ENCODE measurements around the gene ADGRB3.
"Not testable (repeated sequence)": the region's sequence is repeated elsewhere in the genome, so short reads cannot be mapped to it uniquely, and the experiment has no call there.

ADGRB3 gene

GRCh38 chr6:68901044-68901443 is 266.0 kb downstream of the ADGRB3 start:
- TF ChIP-seq CTCF (IDR thresholded peaks at IDR 0.05; ENCODE audit: low read depth, low read length), result no peak
- DNase-seq, result no peak
- Histone ChIP-seq H3K4me3 (ENCODE audit: low read depth, low read length) (no peak overlapping the region), H3K9me3 (ENCODE audit: severe bottlenecking) (no peaks in the 10 kb centered on the region), H3K27me3 (ENCODE audit: insufficient read depth, low read depth, severe bottlenecking) (no peaks in the 10 kb centered on the region), H3K36me3 (no peaks in the 10 kb centered on the region), H3K27ac (no peak overlapping the region)

GRCh38 chr6:68911334-68911733 is 276.3 kb downstream of the ADGRB3 start:
- H3K9me3 ChIP-seq (ENCODE audit: severe bottlenecking), result no peaks in the 10 kb centered on the region
- DNase-seq, result no peak
- no peak overlapping the region for H3K4me3 ChIP-seq (ENCODE audit: low read depth, low read length)
- no peak for TF ChIP-seq CTCF (IDR thresholded peaks at IDR 0.05; ENCODE audit: low read depth, low read length)
- no peak overlapping the region for H3K27ac ChIP-seq
- H3K27me3 ChIP-seq (ENCODE audit: insufficient read depth, low read depth, severe bottlenecking), result no peaks in the 10 kb centered on the region
- no peaks in the 10 kb centered on the region for H3K36me3 ChIP-seq

GRCh38 chr6:68911811-68912210 is 276.7 kb downstream of the ADGRB3 start:
- Histone ChIP-seq H3K9me3 (ENCODE audit: severe bottlenecking) (no peaks in the 10 kb centered on the region), H3K4me3 (ENCODE audit: low read depth, low read length) (no peak overlapping the region), H3K27me3 (ENCODE audit: insufficient read depth, low read depth, severe bottlenecking) (no peaks in the 10 kb centered on the region), H3K36me3 (no peaks in the 10 kb centered on the region), H3K27ac (no peak overlapping the region)
- no peak for DNase-seq
- no peak for TF ChIP-seq CTCF (IDR thresholded peaks at IDR 0.05; ENCODE audit: low read depth, low read length)

- H3K27me3 ChIP-seq (ENCODE audit: insufficient read depth, low read depth, severe bottlenecking); DNase-seq; H3K9me3 ChIP-seq (ENCODE audit: severe bottlenecking); H3K27ac ChIP-seq; H3K4me3 ChIP-seq (ENCODE audit: low read depth, low read length); H3K36me3 ChIP-seq: not testable (repeated sequence)
Observed at GRCh38 chr6:68912805-68913204, 277.7 kb downstream of the ADGRB3 start.

- H3K4me3 ChIP-seq (ENCODE audit: low read depth, low read length), result no peak overlapping the region
- H3K27me3 ChIP-seq (ENCODE audit: insufficient read depth, low read depth, severe bottlenecking), result no peaks in the 10 kb centered on the region
- H3K27ac ChIP-seq, result no peak overlapping the region
- H3K36me3 ChIP-seq, result no peaks in the 10 kb centered on the region
- no peaks in the 10 kb centered on the region for H3K9me3 ChIP-seq (ENCODE audit: severe bottlenecking)
- no peak for TF ChIP-seq CTCF (IDR thresholded peaks at IDR 0.05; ENCODE audit: low read depth, low read length)
- DNase-seq, result no peak
Observed at GRCh38 chr6:68915586-68915985, 280.5 kb downstream of the ADGRB3 start.

- no peaks in the 10 kb centered on the region for H3K36me3 ChIP-seq
- TF ChIP-seq CTCF (IDR thresholded peaks at IDR 0.05; ENCODE audit: low read depth, low read length), result no peak
- no peak for DNase-seq
Observed at GRCh38 chr6:68919537-68919936, 284.5 kb downstream of the ADGRB3 start.

More at GRCh38 chr6:68919537-68919936, 284.5 kb downstream of the ADGRB3 start:
- Histone ChIP-seq H3K9me3 (ENCODE audit: severe bottlenecking) (no peaks in the 10 kb centered on the region), H3K4me3 (ENCODE audit: low read depth, low read length) (no peak overlapping the region), H3K27me3 (ENCODE audit: insufficient read depth, low read depth, severe bottlenecking) (no peaks in the 10 kb centered on the region), H3K27ac (no peak overlapping the region)
